Hematopoietic multipotent progenitor cell (in vitro differentiated cells): ENCODE measurements around the gene USP8. TPM values are rescaled to one million over a fixed set of nuclear protein-coding genes. Genes with fewer than 3 reads are reported as not detected.
A peak's percentile ranks its signal among the peaks of the same experiment; 100 is the strongest.
"Not testable (repeated sequence)": the region's sequence is repeated elsewhere in the genome, so short reads cannot be mapped to it uniquely, and the experiment has no call there.

Experiments used
- DNase-seq, 3 donors: peaks; one replicate each; pipeline ENCODE4 v3.0.0-alpha.2; 2011 to 2015; ENCODE audit warnings: low read depth in 2 of 3, low spot score in 2 of 3
- total RNA-seq: library from RNA; depleted of rRNA; stranded (reverse); fragments of >200 nt; gene quantifications from one replicate; pipeline ENCODE4 v1.2.3, GENCODE V29; 2012

USP8 gene
- total RNA-seq, 1 donor, result 14.0 TPM

DNA sequence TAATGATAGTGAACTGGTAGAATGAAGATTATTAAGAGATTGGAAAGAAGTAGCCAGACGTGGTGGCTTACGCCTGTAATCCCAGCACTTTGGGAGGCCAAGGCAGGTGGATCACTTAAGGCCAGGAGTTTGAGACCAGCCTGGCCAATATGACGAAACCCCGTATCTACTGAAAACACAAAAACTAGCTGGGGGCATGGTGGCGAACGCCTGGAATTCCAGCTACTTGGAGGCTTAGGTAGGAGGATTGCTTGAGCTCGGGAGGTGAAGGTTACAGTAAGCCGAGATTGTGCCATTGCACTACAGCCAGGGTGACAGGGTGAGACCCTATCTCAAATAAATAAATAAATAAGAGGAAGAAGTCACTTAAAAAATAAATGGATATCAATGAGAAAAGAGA, 14.0 kb downstream of the USP8 start:
- DNase-seq, result no peak

DNA sequence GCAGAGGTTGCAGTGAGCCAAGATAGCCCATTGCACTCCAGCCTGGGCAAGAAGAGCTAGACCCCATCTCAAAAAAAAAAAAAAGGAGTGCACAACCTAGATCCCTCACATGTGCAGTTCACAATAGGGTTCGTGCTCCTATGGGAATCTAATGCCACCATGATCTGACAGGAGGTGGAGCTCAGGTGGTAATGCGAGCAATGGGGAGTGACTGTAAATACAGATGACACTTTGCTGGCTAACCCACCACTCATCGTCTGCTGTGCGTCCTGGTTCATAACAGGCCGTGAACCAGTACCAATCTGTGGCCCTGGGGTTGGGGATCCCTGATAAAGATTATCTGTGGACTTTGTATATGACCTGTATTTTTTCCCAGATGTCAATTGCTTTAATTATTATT, 16.7 kb downstream of the USP8 start:
- no peak for DNase-seq

- DNase-seq, result no peak
These were observed 28.7 kb downstream of the USP8 start for GRCh38 chr15:50452927-50453326.

GRCh38 chr15:50458348-50459112, 34.3 kb downstream of the USP8 start:
- no peak for DNase-seq

DNA sequence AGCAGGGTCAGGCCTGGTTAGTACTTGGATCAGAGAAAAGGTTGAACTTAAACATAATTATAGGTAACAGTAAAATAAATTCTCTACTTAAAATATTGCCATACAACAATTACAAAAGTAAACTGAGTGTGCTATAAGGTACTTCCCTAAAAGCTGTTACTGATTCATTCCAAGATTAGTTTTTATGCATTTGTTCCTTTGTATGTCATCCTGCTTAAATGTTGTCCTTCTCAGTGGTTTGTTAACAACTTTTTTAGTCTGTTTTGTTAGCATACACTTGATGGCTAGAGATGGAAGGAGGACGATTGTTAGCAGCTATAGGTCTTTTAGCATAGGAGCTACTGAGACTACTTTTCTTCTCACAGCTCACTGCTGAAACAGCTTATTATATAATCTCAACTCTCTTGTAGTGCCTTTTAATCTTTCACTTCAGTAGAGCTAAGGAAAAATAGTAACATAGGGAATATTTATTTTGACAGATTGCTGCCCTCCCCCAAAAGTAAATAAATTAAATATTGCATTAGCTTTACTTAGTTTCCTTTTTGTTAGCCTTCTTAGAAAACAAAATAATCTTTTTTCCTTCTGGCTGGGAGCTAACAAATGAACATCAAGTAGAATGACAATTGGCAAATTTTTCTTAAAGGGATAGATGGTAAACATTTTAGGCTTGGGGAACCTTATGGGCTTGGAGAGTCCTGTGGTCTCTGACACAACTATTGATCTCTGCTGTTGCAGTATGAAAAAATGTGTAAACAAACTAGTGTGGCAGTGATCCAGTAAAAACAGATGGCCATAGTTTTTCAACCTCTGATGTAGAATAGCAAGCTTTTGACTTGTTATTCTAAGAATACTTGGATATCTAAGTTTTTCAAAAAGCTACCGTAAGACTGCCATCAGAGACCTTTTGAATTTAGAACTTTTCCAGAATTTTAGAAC, 39.5 kb downstream of the USP8 start:
- no peak for DNase-seq

GRCh38 chr15:50471072-50471471, 46.9 kb downstream of the USP8 start:
- DNase-seq, result no peak

DNA sequence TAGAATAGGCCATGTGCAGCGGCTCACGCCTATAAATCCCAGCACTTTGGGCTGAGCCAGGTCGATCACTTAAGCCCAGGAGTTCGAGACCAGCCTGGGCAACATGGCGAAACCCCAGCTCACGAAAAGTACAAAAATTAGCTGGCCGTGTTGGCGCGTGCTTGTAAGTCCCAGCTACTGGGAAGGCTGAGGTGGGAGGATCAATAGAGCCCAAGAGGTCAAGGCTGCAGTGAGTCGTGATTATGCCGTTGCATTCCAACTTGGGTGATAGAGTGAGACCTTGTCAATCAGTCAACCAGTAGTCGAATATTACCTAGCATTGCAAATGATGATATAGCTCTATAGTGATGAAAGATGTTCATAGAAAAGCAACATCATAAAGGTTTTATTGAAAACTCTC, 51.9 kb downstream of the USP8 start:
- DNase-seq, result no peak

DNA sequence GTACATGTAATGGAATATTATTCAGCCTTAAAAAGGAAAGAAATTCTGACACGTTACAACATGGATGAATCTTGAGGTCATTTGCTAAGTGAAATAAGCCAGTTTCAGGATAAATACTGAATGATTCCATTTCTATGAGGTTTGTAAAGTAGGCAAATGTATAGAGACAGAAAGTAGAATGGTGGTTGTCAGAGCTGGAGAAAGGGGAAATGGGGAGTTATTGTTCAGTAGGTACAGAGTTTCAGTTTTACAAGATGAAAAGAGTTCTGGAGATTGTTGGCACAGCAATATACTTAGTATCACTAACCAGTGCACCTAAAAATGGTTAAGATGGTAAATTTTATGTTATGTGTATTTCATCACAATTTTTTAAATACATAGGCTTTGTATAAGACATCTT, 60.6 kb downstream of the USP8 start:
- no peak for DNase-seq

DNA sequence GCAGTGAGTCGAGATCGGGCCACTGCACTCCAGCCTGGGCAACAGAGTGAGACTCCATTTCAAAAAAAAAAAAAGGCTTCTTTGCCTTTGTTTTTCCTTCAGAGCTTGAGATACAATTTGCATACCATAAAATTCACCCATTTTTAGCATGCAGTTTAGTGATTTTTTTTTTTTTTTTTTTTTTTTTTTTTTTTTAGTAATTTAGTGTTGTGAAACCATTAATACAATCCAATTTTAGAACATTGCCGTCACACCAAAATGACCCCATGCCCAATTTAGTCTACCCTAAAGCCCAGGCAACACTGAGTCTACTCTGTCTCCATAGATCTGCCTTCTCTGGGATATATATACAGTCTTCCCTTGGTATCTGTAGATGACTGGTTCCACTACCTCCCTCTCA, 61.2 kb downstream of the USP8 start:
- no peak for DNase-seq

DNA sequence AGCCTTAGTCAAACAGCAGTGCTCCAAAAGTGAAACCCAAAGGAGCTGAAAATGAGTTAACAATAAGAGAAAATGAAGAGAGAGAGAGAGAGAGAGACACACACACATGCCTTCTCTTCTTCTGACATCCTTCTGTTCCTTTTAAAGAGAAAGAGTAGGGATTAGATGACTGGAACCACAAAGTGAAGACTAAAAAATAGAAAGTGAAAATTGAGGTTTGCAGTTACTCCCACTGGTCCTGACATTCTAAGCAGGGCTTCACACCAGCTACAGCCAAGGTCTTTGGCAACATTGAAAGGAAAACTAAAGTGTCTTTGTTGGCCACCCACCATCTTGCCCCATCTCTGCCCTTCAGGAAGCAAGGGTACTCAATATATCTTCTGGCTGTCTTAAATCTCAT, 63.1 kb downstream of the USP8 start:
- no peak for DNase-seq

DNA sequence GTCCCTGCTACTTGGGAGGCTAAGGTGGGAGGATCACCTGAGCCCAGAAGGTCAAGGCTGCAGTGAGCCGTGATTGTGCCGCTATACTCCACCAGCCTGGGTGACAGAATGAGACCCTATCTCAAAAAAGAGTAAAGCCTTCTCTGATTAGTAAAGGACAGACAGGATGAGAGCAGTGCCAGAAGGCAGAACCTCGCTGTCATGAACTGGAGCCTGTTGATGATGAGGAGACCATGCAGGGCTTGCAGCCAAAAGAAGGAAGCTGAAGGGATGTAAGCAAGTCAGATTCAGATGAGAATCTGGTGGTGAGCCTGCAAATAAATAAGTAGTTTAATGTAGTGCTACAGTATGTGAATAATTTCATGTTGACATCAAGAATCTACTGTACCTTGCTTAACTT, 69.4 kb downstream of the USP8 start:
- no peak for DNase-seq

DNA sequence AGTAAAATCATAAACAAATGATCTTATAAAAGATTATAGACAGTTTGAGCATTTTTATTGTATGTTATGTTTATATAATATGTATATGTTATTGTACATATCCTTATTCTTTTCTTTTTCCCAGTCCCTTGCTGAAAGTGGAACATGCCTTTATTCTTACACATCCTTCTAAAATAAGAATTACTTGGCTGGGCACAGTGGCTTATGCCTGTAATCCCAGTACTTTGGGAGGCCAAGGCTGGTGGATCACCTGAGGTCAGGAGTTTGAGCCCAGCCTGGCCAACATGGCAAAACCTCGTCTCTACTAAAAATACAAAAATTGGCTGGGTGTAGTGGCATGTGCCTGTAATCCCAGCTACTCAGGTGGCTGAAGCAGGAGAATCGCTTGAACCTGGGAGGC, 70.3 kb downstream of the USP8 start:
- not testable (repeated sequence) for DNase-seq

DNA sequence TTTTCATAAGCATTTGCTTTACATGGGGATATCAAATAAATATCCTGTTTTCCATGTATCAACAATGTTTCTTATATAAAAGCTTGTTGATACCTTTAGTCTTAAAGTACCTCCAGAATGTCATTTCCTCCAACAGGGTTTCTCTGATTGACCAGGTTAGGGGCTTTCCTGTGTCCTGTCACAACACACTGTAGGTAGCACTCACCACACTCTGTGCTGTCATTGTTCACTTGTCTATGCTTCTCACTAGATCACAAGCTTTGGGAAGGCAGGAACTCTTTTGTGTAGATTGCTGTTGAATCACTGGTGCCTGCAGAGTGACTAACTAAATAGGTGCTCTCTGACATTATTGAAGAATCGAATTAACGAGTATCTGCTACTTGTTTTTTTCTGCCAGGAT, 72.5 kb downstream of the USP8 start:
- DNase-seq, result no peak

GRCh38 chr15:50500352-50500751, 76.1 kb downstream of the USP8 start:
- DNase-seq, result peak in 1 of 3 donors; percentile 3

DNA sequence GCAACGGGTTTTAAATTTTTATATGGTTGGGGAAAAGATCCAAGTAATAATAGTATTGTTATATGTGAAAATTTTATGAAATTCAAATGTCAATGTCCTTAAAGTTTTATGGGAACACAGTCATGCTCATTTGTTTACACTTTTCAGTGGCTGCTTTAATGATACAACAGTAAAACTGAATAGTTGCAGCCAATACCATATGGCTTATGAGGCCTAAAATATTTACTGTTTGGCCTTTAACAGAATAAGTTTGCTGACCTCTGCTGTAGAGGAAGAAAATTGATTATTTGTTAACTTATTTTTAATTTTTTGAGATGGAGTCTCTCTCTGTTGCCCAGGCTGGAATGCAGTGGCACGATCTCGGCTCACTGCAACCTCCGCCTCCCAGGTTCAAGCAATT, 77.6 kb downstream of the USP8 start:
- no peak for DNase-seq

- no peak for DNase-seq
These were observed 78.9 kb downstream of the USP8 start for GRCh38 chr15:50503144-50503543.

DNA sequence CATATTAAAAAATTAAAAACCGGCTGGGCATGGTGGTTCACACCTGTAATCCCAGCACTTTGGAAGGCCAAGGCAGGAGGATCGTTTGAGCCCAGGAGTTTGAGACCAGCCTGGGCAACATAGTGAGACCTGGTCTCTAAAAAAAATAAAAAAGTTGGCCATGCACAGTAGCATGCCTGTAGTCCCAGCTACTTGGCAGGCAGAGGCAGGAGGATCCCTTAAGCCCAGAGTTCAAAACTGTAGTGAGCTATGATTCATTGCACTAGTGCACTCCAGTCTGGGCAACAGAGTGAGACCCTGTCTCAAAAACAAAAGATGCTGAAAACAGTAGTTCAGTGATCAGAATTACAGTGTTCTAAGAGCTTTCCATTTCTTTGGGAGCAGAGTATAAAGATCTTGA, 81.5 kb downstream of the USP8 start:
- DNase-seq, result not testable (repeated sequence)

GRCh38 chr15:50506121-50506520, 81.9 kb downstream of the USP8 start:
- no peak for DNase-seq

- no peak for DNase-seq
These were observed 88.8 kb downstream of the USP8 start for GRCh38 chr15:50513001-50513400.

- no peak for DNase-seq
These were observed 95.7 kb downstream of the USP8 start for GRCh38 chr15:50519740-50520425.

- no peak for DNase-seq
These were observed 99.6 kb downstream of the USP8 start for GRCh38 chr15:50523851-50524251.
